Stomach (tissue), 19 donors: ENCODE results near the gene ALK. TPM values are rescaled to one million over a fixed set of nuclear protein-coding genes. Genes with fewer than 3 reads are reported as not detected.

Experiments
- DNase-seq, 2 donors: peaks; one replicate each; pipeline versions ENCODE4 v3.0.0 to v3.0.0-alpha.2; 2013 to 2019
- H3K27ac ChIP-seq, 5 donors: fragments of 200-600 bp in 4 of 5; sonication (generic) in 4 of 5; one replicate each; pipeline ENCODE4 v1.5.1; 2013 to 2019; ENCODE audit warnings: mild to moderate bottlenecking in 1 of 5, moderate library complexity in 1 of 5
- H3K27me3 ChIP-seq, 3 donors: fragments of 200-600 bp; sonication (generic); one replicate each; pipeline ENCODE4 v1.5.1; 2017 to 2019; ENCODE audit warnings: mixed run types in 1 of 3
- H3K36me3 ChIP-seq, 4 donors: fragments of 200-600 bp; sonication (generic); 1 replicate in 3 of 4; 2 replicates in 1 of 4; pipeline ENCODE4 v1.5.1; 2016 to 2019
- H3K4me1 ChIP-seq, 4 donors: fragments of 200-600 bp; sonication (generic); one replicate each; pipeline ENCODE4 v1.5.1; 2016 to 2019
- H3K4me3 ChIP-seq, 4 donors: fragments of 200-600 bp; sonication (generic) in 3 of 4; one replicate each; pipeline ENCODE4 v1.5.1; 2016 to 2019; ENCODE audit warnings: mild to moderate bottlenecking in 1 of 4
- H3K9me3 ChIP-seq, 4 donors: fragments of 200-600 bp; sonication (generic); one replicate each; pipeline ENCODE4 v1.5.1; 2016 to 2019
- CTCF ChIP-seq, 7 experiments: fragments of 450-650 bp in 4 of 7; fragments of 200-600 bp in 3 of 7; sonication (generic) in 3 of 7; IDR thresholded peaks; one replicate each; pipeline ENCODE4 v1.5.1; 2016 to 2019; ENCODE audit warnings: antibody characterized with exemption in 7 of 7, control low read depth in 2 of 7, mild to moderate bottlenecking in 1 of 7
- EP300 ChIP-seq: sonication (generic); formaldehyde crosslinking; IDR thresholded peaks from one replicate; pipeline ENCODE4 v1.6.1; 2017; ENCODE audit warnings: antibody characterized with exemption
- POLR2A ChIP-seq, 4 donors: fragments of 450-650 bp; IDR thresholded peaks; one replicate each; pipeline ENCODE4 v1.6.1; 2016; ENCODE audit warnings: antibody characterized with exemption in 4 of 4, control low read depth in 2 of 4, mild to moderate bottlenecking in 1 of 4, moderate library complexity in 1 of 4
- POLR2AphosphoS5 ChIP-seq, 3 donors: sonication (generic); formaldehyde crosslinking; IDR thresholded peaks; one replicate each; pipeline ENCODE4 v1.6.1; 2016; ENCODE audit warnings: antibody characterized with exemption in 3 of 3
- WGBS, 5 donors: extraction: QIAGEN DNeasy Blood & Tissue Kit in 3 of 5; methylation state at CpG; one replicate each; pipeline versions ENCODE4 v1.1.5 to v1.1.7; 2013 to 2018; 5-methylcytosine and 5-hydroxymethylcytosine counted together
- intact Hi-C: fragments of 100-400 bp; cut with DNase I; formaldehyde crosslinking; loops from one replicate; pipeline ENCODE4 v1.15.1; 2023; ENCODE audit warnings: low total_unique reads
- long read RNA-seq, 10 donors: transcript quantifications; one replicate each; lab custom pipeline, GENCODE V29; 2026
- polyA plus RNA-seq, 3 donors: library from polyadenylated mRNA; stranded (reverse); fragments of 200-250 nt; gene quantifications; one replicate each; pipeline ENCODE4 v1.2.3, GENCODE V29; 2013
- total RNA-seq, 5 donors: library from RNA; depleted of rRNA; stranded (reverse); fragments of >200 nt; gene quantifications; one replicate each; pipeline versions ENCODE4 v1.1.0 to v1.2.3, GENCODE V29; 2014 to 2016
- donor health status: healthy with polysubstance abuse.
- donor health status: Bipolar disorder and iron deficiency.
- donor health status: healthy.

The ALK gene
- total RNA-seq = under 1 TPM in 1 of 5 donors, not detected in 4; 0.92 TPM
- polyA plus RNA-seq = under 1 TPM in 1 of 3 donors, not detected in 2; 0.13 TPM
- long read RNA-seq, donor 1 = 0 reads
- long read RNA-seq, donor 2 = 0 reads
- long read RNA-seq, donor 3 = 0 reads
- long read RNA-seq, donor 4 = 0 reads
- long read RNA-seq, donor 5 = 0 reads
- long read RNA-seq, donor 6 = 0 reads
- long read RNA-seq, donor 7 = 0 reads
- long read RNA-seq, donor 8 = 0 reads
- long read RNA-seq, donor 9 = 0 reads
- long read RNA-seq, donor 10 = 0 reads

GRCh38 chr2:29921560-29921915, at the start of gene ALK:
TSS of gene ALK (minus strand) at chr2:29921586. CDS start at chr2:29920659, 927 bp downstream.
- DNase-seq = peak; percentile 87 to 95
- no peaks in the 10 kb centered on the region for H3K9me3 ChIP-seq
- intact Hi-C loops = no loop called here
- WGBS, 5 donors = 0 to 1% (median 0%) methylated on average over 2 to 27 of the region's 27 CpGs
- peaks cover 9 to 86% (median 42%) of the 10 kb centered on the region in 3 donors for H3K27me3 ChIP-seq
- H3K27ac ChIP-seq = no peak within 1 kb of the TSS
- H3K36me3 ChIP-seq = no peaks in the 10 kb centered on the region
- TF ChIP-seq CTCF (IDR thresholded peaks at IDR 0.05) = no peak
- peaks cover 21 to 28% (median 25%) of the 10 kb centered on the region in 4 donors for H3K4me1 ChIP-seq
- peak within 1 kb of the TSS; percentile 40 to 53 (median 46) for H3K4me3 ChIP-seq

GRCh38 chr2:29966266-29966665, 44.9 kb upstream of the ALK start:
- intact Hi-C loops = no loop called here
- Histone ChIP-seq H3K27ac (no peak overlapping the region), H3K9me3 (no peaks in the 10 kb centered on the region), H3K36me3 (no peaks in the 10 kb centered on the region), H3K4me1 (no peaks in the 10 kb centered on the region), H3K27me3 (peaks cover 0 to 32% (median 12%) of the 10 kb centered on the region in 3 donors), H3K4me3 (no peak overlapping the region)
- DNase-seq = peak in 1 of 2 donors; percentile 7
- 53 to 81% (median 65%) methylated on average over 2 of the region's 2 CpGs for WGBS, 5 donors
- TF ChIP-seq EP300 (no peak), POLR2AphosphoS5 (IDR thresholded peaks at IDR 0.05) (no peak), POLR2A (IDR thresholded peaks at IDR 0.05) (no peak), CTCF (IDR thresholded peaks at IDR 0.05) (no peak)

- intact Hi-C loops = no loop called here
- Histone ChIP-seq H3K27me3 (peaks cover 0 to 30% (median 12%) of the 10 kb centered on the region in 3 donors), H3K27ac (no peak overlapping the region), H3K4me1 (no peaks in the 10 kb centered on the region), H3K4me3 (no peak overlapping the region), H3K36me3 (no peaks in the 10 kb centered on the region), H3K9me3 (no peaks in the 10 kb centered on the region)
- no peak for TF ChIP-seq POLR2AphosphoS5 (IDR thresholded peaks at IDR 0.05)
- TF ChIP-seq POLR2A (IDR thresholded peaks at IDR 0.05) = no peak
- no peak for TF ChIP-seq EP300
- no peak for TF ChIP-seq CTCF (IDR thresholded peaks at IDR 0.05)
- no peak for DNase-seq
- WGBS, 5 donors = 38 to 59% (median 52%) methylated on average over 3 of the region's 3 CpGs
Measured at GRCh38 chr2:29963972-29964570, 42.7 kb upstream of the ALK start.

GRCh38 chr2:29962922-29963321, 41.5 kb upstream of the ALK start:
- H3K4me3 ChIP-seq = no peak overlapping the region
- H3K36me3 ChIP-seq = no peaks in the 10 kb centered on the region
- intact Hi-C loops = no loop called here
- no peaks in the 10 kb centered on the region for H3K4me1 ChIP-seq
- no peaks in the 10 kb centered on the region for H3K9me3 ChIP-seq
- 53 to 66% (median 60%) methylated on average over 4 of the region's 4 CpGs for WGBS, 5 donors
- DNase-seq = no peak
- peaks cover 0 to 26% (median 12%) of the 10 kb centered on the region in 3 donors for H3K27me3 ChIP-seq
- no peak for TF ChIP-seq POLR2A (IDR thresholded peaks at IDR 0.05)
- TF ChIP-seq CTCF (IDR thresholded peaks at IDR 0.05) = no peak
- TF ChIP-seq EP300 = no peak
- no peak for TF ChIP-seq POLR2AphosphoS5 (IDR thresholded peaks at IDR 0.05)
- H3K27ac ChIP-seq = no peak overlapping the region
